Heart right ventricle (tissue), 16 donors: ENCODE data around the gene HRK. TPM values are rescaled to one million over a fixed set of nuclear protein-coding genes. Genes with fewer than 3 reads are reported as not detected.

Experiments
- ATAC-seq, 8 donors: fragments of 200-7000 bp; cut with Tn5 transposase; one replicate each; pipeline ENCODE4 v1.9.1; 2020; ENCODE audit warnings: mild to moderate bottlenecking in 8 of 8, moderate library complexity in 8 of 8, moderate number of reproducible peaks in 1 of 8
- DNase-seq, 2 donors: peaks; one replicate each; pipeline ENCODE4 v3.0.0-alpha.2; 2020
- H3K27ac ChIP-seq, 10 donors: fragments of 200-600 bp; sonication (generic) in 2 of 10; one replicate each; pipeline versions ENCODE4 v1.5.0 to v1.8.0; 2020 to 2022; ENCODE audit warnings: mild to moderate bottlenecking in 3 of 10
- H3K27me3 ChIP-seq, 7 donors: fragments of 200-600 bp; one replicate each; pipeline ENCODE4 v1.8.0; 2021 to 2022; ENCODE audit warnings: mild to moderate bottlenecking in 2 of 7
- H3K36me3 ChIP-seq, 9 donors: fragments of 200-600 bp; sonication (generic) in 1 of 9; one replicate each; pipeline versions ENCODE4 v1.5.0 to v1.8.0; 2020 to 2022; ENCODE audit warnings: mild to moderate bottlenecking in 2 of 9
- H3K4me1 ChIP-seq, 9 donors: fragments of 200-600 bp; sonication (generic) in 1 of 9; one replicate each; pipeline versions ENCODE4 v1.5.0 to v1.8.0; 2020 to 2022; ENCODE audit warnings: mild to moderate bottlenecking in 4 of 9
- H3K4me3 ChIP-seq, 10 donors: fragments of 200-600 bp; sonication (generic) in 2 of 10; one replicate each; pipeline versions ENCODE4 v1.5.0 to v1.8.0; 2020 to 2022; ENCODE audit warnings: mild to moderate bottlenecking in 7 of 10, moderate library complexity in 2 of 10
- H3K9me3 ChIP-seq, 11 donors: fragments of 200-600 bp in 10 of 11; sonication (generic) in 2 of 11; one replicate each; pipeline versions ENCODE4 v1.5.0 to v1.8.0; 2013 to 2022; ENCODE audit warnings: mild to moderate bottlenecking in 2 of 11, control low read depth in 1 of 11, moderate library complexity in 1 of 11
- CTCF ChIP-seq, 9 donors: fragments of 200-600 bp; sonication (generic) in 2 of 9; IDR thresholded peaks; one replicate each; pipeline versions ENCODE4 v1.5.0 to v1.8.0; 2021 to 2022; ENCODE audit warnings: antibody characterized with exemption in 9 of 9, mild to moderate bottlenecking in 5 of 9, moderate library complexity in 1 of 9
- WGBS, 2 donors: extraction: QIAGEN DNeasy Blood & Tissue Kit; methylation state at CpG; one replicate each; pipeline ENCODE4 v1.1.7; 2013; ENCODE audit warnings: inconsistent platforms in 1 of 2; 5-methylcytosine and 5-hydroxymethylcytosine counted together
- intact Hi-C, 10 donors: fragments of 100-400 bp; cut with DNase I; formaldehyde crosslinking; loops; one replicate each; pipeline versions ENCODE4 v1.11.1 to v1.14.2; 2022
- polyA plus RNA-seq, 2 donors: library from polyadenylated mRNA; stranded (reverse); fragments of 200-250 nt; gene quantifications; one replicate each; pipeline ENCODE4 v1.2.3, GENCODE V29; 2013
- total RNA-seq, 10 donors: library from RNA; stranded (reverse); fragmentation: NEBNext Ultra II Directional in 3 of 10; extraction: Animal tissue kit (Norgen Biotek cat#: 25700) in 3 of 10; gene quantifications; one replicate each; pipeline versions ENCODE4 v1.2.1 to v1.2.4, GENCODE V29; 2021 to 2023
- donor health status: Arrhythmogenic right ventricular cardiomyopathy.
- donor health status: ischemic (EF 13 %, LVEDD 7.1; RV severe dilation, severe dysfunction).
- donor health status: healthy with polysubstance abuse.
- donor health status: DM: no; HTN: yes; CAD: no.
- donor health status: DM: no; HTN: no; CAD: no.
- donor health status: ischemic (EF 25% LVEDD 6.9; RV normal size, moderate dysfunction).
- donor health status: ischemic (EF 25% LVEDD 5.7; RV mildly dilated, moderate dysfunction).
- donor health status: healthy.
- donor health status: DM: yes; HTN: yes; CAD: no.
- donor health status: Ischemic cardiomyopathy.
- donor health status: ischemic (EF 35%, LVEDD 5.7; RV mildly dilated, moderate dysfunction).
- donor health status: nonischemic (EF 11% LVEDD 7.7; RV severe dilation, severe dysfunction).
- donor health status: DM: yes; HTN: yes; CAD: no.
- donor health status: PGD.
- donor health status: ischemic (EF 29% LVEDD 5.4; RV normal size, mild dysfunction).
- donor health status: nonischemic (EF 23%, LVEDD 6.1; RV moderate dilation, normal function).

The HRK gene
- total and polyA plus RNA-seq, 12 donors = 0.03 to 2.9 (median 0.40) TPM; not detected in 2

GRCh38 chr12:116861320-116861719 is 19.9 kb downstream of the HRK start:
- intact Hi-C loops = no loop called here
- no peak overlapping the region for H3K4me3 ChIP-seq
- TF ChIP-seq CTCF (IDR thresholded peaks at IDR 0.05) = no peak
- peaks cover 0 to 26% (median 4%) of the 10 kb centered on the region in 9 donors for H3K4me1 ChIP-seq
- ATAC-seq = peak in 7 of 8 donors; percentile 79 to 87 (median 84)
- WGBS, 2 donors = 42 to 48% methylated on average over 12 of the region's 12 CpGs
- DNase-seq = peak; percentile 31 to 74
- peaks cover 0 to 22% (median 9%) of the 10 kb centered on the region in 7 donors for H3K27me3 ChIP-seq
- no peaks in the 10 kb centered on the region for H3K36me3 ChIP-seq
- no peaks in the 10 kb centered on the region for H3K9me3 ChIP-seq
- no peak overlapping the region for H3K27ac ChIP-seq

GRCh38 chr12:116860263-116860662 is 21.0 kb downstream of the HRK start:
- Histone ChIP-seq H3K9me3 (no peaks in the 10 kb centered on the region), H3K27ac (no peak overlapping the region), H3K27me3 (peaks cover 0 to 27% (median 4%) of the 10 kb centered on the region in 7 donors), H3K36me3 (no peaks in the 10 kb centered on the region), H3K4me3 (peak overlapping the region in 4 of 10 donors; percentile 1 to 41 (median 18)), H3K4me1 (peaks cover 0 to 26% (median 4%) of the 10 kb centered on the region in 9 donors)
- no peak for DNase-seq
- 57 to 58% methylated on average over 3 of the region's 3 CpGs for WGBS, 2 donors
- intact Hi-C loops = no loop called here
- ATAC-seq = no peak
- no peak for TF ChIP-seq CTCF (IDR thresholded peaks at IDR 0.05)

- ATAC-seq = no peak
- 53 to 57% methylated on average over 5 of the region's 5 CpGs for whole genome bisulfite sequencing, 2 donors
- TF ChIP-seq CTCF (IDR thresholded peaks at IDR 0.05) = no peak
- Histone ChIP-seq H3K9me3 (no peaks in the 10 kb centered on the region), H3K4me1 (peaks cover 0 to 26% (median 4%) of the 10 kb centered on the region in 9 donors), H3K4me3 (no peak overlapping the region), H3K27me3 (peaks cover 0 to 27% (median 2%) of the 10 kb centered on the region in 7 donors), H3K27ac (no peak overlapping the region), H3K36me3 (no peaks in the 10 kb centered on the region)
- DNase-seq = no peak
- intact Hi-C loops = no loop called here
These were observed 22.2 kb downstream of the HRK start for GRCh38 chr12:116859079-116859478.

GRCh38 chr12:116856729-116857128 is 24.5 kb downstream of the HRK start:
- Histone ChIP-seq H3K9me3 (no peaks in the 10 kb centered on the region), H3K4me1 (peaks cover 0 to 24% (median 4%) of the 10 kb centered on the region in 9 donors), H3K36me3 (no peaks in the 10 kb centered on the region), H3K27ac (no peak overlapping the region), H3K4me3 (no peak overlapping the region), H3K27me3 (peaks cover 0 to 32% (median 5%) of the 10 kb centered on the region in 7 donors)
- no peak for DNase-seq
- intact Hi-C loops = no loop called here
- ATAC-seq = no peak
- WGBS, 2 donors = 88 to 89% methylated on average over 11 of the region's 11 CpGs
- no peak for TF ChIP-seq CTCF (IDR thresholded peaks at IDR 0.05)
